LNCAP (cell line): ENCODE results near the gene NUTF2.

Source experiments
- TF ChIP-seq, protein P1 (sequence below): fragments of 450-650 bp; IDR thresholded peaks from 2 replicates; pipeline ENCODE4 v1.5.1; 2017; ENCODE audit warnings: mild to moderate bottlenecking

Gene NUTF2

DNA sequence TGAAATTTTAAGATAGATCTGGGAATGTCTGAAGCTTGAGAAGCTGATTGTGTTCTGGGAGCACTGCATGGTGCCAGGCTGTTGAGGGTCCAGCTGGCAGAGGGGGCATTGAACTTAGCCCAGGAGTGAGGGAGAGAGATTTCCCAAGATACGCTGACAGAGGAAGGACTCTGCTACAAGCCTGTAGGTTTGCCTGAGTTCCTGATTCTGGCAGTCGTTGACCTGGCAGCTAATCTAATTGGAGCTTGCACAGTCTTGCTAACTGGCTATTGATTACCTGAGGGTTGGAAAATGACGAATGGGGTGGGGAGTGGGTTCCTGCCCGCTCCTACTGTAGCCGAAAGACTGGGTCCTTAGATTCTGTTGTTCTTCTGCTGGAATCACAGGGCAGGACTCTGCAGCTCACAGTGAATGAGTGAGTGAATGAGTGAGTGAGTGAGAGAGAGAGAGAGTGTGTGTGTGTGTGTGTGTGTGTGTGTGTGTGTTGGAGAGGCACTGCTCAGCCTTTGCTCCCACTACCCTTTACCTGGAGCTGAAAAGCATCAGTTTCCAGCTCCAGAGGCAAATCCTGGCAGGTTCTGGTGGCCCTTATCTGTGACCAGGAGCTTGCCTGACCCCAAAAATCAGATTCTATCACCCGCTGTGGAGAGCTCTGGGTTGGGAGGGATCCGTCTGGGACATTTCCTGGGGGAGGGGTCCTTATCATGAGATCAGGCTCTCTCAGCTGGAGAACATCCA is 68.2 kb downstream of the NUTF2 start:
- TF ChIP-seq, protein P1, sequence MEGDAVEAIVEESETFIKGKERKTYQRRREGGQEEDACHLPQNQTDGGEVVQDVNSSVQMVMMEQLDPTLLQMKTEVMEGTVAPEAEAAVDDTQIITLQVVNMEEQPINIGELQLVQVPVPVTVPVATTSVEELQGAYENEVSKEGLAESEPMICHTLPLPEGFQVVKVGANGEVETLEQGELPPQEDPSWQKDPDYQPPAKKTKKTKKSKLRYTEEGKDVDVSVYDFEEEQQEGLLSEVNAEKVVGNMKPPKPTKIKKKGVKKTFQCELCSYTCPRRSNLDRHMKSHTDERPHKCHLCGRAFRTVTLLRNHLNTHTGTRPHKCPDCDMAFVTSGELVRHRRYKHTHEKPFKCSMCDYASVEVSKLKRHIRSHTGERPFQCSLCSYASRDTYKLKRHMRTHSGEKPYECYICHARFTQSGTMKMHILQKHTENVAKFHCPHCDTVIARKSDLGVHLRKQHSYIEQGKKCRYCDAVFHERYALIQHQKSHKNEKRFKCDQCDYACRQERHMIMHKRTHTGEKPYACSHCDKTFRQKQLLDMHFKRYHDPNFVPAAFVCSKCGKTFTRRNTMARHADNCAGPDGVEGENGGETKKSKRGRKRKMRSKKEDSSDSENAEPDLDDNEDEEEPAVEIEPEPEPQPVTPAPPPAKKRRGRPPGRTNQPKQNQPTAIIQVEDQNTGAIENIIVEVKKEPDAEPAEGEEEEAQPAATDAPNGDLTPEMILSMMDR = no peak

DNA sequence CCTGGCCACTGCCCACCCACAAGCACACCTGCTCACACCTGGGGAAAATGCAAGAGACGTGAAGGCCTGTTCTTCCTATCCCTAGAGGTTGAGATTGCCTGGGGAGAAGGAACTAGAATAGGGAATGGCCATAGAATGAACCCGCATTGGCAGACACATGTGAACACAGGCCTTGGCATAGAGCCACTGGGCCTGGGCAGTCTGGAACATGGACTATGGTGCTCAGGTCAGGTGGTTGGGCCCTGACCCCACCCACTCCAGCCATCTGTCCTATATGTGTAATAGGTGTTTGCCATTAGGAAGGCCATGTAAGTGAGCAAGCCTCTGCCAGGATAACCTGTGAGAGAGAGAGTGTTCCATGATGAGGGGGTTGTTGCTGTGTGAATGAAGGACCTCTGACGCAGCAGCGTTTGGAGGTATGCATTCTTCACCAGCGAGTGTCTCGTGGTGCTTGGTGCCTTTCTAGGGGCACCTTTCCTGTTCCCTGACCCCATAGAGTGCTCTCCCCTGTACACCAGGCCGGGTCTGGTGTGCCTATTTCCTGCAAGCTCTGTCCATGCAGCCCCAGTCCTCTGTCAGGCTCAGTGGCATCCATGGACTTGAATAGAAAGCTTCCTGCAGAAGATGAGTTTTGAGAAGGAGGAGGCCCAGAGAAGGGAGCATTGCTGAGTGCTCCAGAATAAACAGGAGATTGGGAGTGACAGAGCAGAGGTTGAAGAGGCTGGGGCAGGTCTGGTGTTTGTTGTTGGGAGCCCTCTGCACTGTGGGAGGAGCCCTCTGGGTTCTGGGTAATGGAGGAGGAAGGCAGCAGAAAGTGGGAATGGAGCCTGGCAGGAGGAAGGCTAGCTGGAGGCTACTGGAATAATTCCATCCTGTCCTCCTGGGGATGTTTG is 69.3 kb downstream of the NUTF2 start:
- TF ChIP-seq, protein P1 = no peak

- TF ChIP-seq, protein P1 = no peak
Measured at GRCh38 chr16:67917140-67917851, 70.6 kb downstream of the NUTF2 start.

- TF ChIP-seq, protein P1 = no peak
Measured at GRCh38 chr16:67917852-67918236, 71.1 kb downstream of the NUTF2 start.

DNA sequence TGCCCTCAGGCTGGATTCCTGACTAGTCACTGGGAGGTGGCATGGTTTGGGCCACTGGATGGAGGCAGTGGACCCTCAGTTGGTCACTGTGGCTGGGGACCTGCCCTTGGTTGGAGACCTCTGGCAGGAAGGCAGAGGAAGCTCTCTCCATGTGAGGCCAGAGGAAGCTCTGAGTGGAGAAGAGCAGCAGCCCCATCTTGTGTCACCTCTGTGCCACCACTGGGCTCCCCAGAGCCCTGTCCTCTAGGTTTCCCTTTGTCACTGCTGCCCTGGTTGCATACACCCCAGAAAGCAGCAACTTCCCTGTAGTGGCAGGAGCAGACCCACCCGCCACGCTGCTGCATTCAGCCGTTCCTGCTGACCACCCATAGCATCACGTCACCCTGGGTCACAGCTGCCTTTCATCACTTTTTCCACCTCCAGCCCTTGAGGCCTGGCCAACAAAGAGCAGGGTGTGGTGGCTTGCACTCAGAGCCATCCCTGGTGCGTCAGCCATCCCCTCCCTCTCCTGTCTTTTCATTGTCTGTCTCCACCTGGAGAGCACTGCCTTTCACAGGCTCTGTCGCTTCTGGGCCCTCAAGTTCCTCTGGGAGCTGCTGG is 73.0 kb downstream of the NUTF2 start:
- TF ChIP-seq, protein P1 = no peak
